Lower lobe of right lung (tissue), 2 donors: Measurements from ENCODE around the gene BCL11A. TPM values are rescaled to one million over a fixed set of nuclear protein-coding genes. Genes with fewer than 3 reads are reported as not detected.
A peak's percentile ranks its signal among the peaks of the same experiment; 100 is the strongest.
"Not testable (repeated sequence)": the region's sequence is repeated elsewhere in the genome, so short reads cannot be mapped to it uniquely, and the experiment has no call there.

ENCODE experiments used
- ATAC-seq, 2 donors: fragments of 200-7000 bp; cut with Tn5 transposase; one replicate each; pipeline ENCODE4 v1.9.1; 2020 to 2022; ENCODE audit warnings: mild to moderate bottlenecking in 2 of 2, moderate library complexity in 2 of 2
- DNase-seq: peaks from one replicate; pipeline ENCODE4 v3.0.0-alpha.2; 2020
- H3K27ac ChIP-seq: fragments of 200-600 bp; one replicate; pipeline ENCODE4 v1.8.0; 2022
- H3K27me3 ChIP-seq: fragments of 200-600 bp; one replicate; pipeline ENCODE4 v1.8.0; 2022; ENCODE audit warnings: low read depth
- H3K36me3 ChIP-seq: fragments of 200-600 bp; one replicate; pipeline ENCODE4 v1.8.0; 2022; ENCODE audit warnings: mild to moderate bottlenecking
- H3K4me1 ChIP-seq: fragments of 200-600 bp; one replicate; pipeline ENCODE4 v1.8.0; 2022
- H3K4me3 ChIP-seq: fragments of 200-600 bp; one replicate; pipeline ENCODE4 v1.8.0; 2022; ENCODE audit warnings: mild to moderate bottlenecking
- H3K9me3 ChIP-seq: fragments of 200-600 bp; one replicate; pipeline ENCODE4 v1.8.0; 2022
- CTCF ChIP-seq: fragments of 200-600 bp; IDR thresholded peaks from one replicate; pipeline ENCODE4 v1.8.0; 2022; ENCODE audit warnings: antibody characterized with exemption, mild to moderate bottlenecking
- intact Hi-C: fragments of 100-400 bp; cut with DNase I; formaldehyde crosslinking; loops from one replicate; pipeline ENCODE4 v1.11.0; 2022
- total RNA-seq: library from RNA; stranded (reverse); fragmentation: NEBNext Ultra II Directional; extraction: Animal tissue kit (Norgen Biotek cat#: 25700); gene quantifications from one replicate; pipeline ENCODE4 v1.2.1, GENCODE V29; 2021
- donor health status: DM: no; HTN: yes; CAD: no; lungs with severe emphysema.

BCL11A gene
- total RNA-seq, 1 donor from 2014 or later, result 9.7 TPM

- TF ChIP-seq CTCF, result no peak
- no peaks in the 10 kb centered on the region for H3K36me3 ChIP-seq
- H3K27ac ChIP-seq, result no peak overlapping the region
- H3K9me3 ChIP-seq, result no peaks in the 10 kb centered on the region
- intact Hi-C loops, result no loop called here
- no peak overlapping the region for H3K4me3 ChIP-seq
- H3K4me1 ChIP-seq, result no peaks in the 10 kb centered on the region
- DNase-seq (no peak), ATAC-seq (no peak)
- no peaks in the 10 kb centered on the region for H3K27me3 ChIP-seq
Measured at GRCh38 chr2:60422826-60423483, 130.5 kb downstream of the BCL11A start.

- H3K36me3 ChIP-seq, H3K4me3 ChIP-seq, H3K27me3 ChIP-seq, H3K9me3 ChIP-seq, DNase-seq, ATAC-seq, H3K4me1 ChIP-seq, intact Hi-C loops, H3K27ac ChIP-seq: not testable (repeated sequence)
Measured at GRCh38 chr2:60417210-60417609, 136.2 kb downstream of the BCL11A start.

- intact Hi-C loops, result no loop called here
- no peaks in the 10 kb centered on the region for H3K9me3 ChIP-seq
- H3K4me3 ChIP-seq, result no peak overlapping the region
- H3K27ac ChIP-seq, result no peak overlapping the region
- DNase-seq (no peak), ATAC-seq (peak; percentile 73 to 80)
- no peaks in the 10 kb centered on the region for H3K4me1 ChIP-seq
- TF ChIP-seq CTCF, result no peak
- no peaks in the 10 kb centered on the region for H3K36me3 ChIP-seq
- H3K27me3 ChIP-seq, result no peaks in the 10 kb centered on the region
Measured at GRCh38 chr2:60416221-60417008, 137.0 kb downstream of the BCL11A start.

- no peak for DNase-seq
- intact Hi-C loops, result no loop called here
- no peak overlapping the region for H3K4me3 ChIP-seq
- no peak for ATAC-seq
- H3K9me3 ChIP-seq, result no peaks in the 10 kb centered on the region
- H3K27ac ChIP-seq, result no peak overlapping the region
- no peaks in the 10 kb centered on the region for H3K36me3 ChIP-seq
- H3K4me1 ChIP-seq, result no peaks in the 10 kb centered on the region
- TF ChIP-seq CTCF, result no peak
- no peaks in the 10 kb centered on the region for H3K27me3 ChIP-seq
Measured at GRCh38 chr2:60415814-60416213, 137.6 kb downstream of the BCL11A start.

GRCh38 chr2:60414495-60415138, 138.8 kb downstream of the BCL11A start:
- TF ChIP-seq CTCF, result no peak
- Histone ChIP-seq H3K27me3 (no peaks in the 10 kb centered on the region), H3K9me3 (no peaks in the 10 kb centered on the region), H3K4me1 (no peaks in the 10 kb centered on the region), H3K4me3 (no peak overlapping the region), H3K27ac (no peak overlapping the region), H3K36me3 (no peaks in the 10 kb centered on the region)
- DNase-seq (no peak), ATAC-seq (no peak)
- intact Hi-C loops, result no loop called here

- no peaks in the 10 kb centered on the region for H3K36me3 ChIP-seq
- no peaks in the 10 kb centered on the region for H3K27me3 ChIP-seq
- H3K4me3 ChIP-seq, result no peak overlapping the region
- TF ChIP-seq CTCF, result no peak
- no peak for ATAC-seq
- H3K27ac ChIP-seq, result no peak overlapping the region
- no peak for DNase-seq
- H3K9me3 ChIP-seq, result no peaks in the 10 kb centered on the region
- no peaks in the 10 kb centered on the region for H3K4me1 ChIP-seq
- intact Hi-C loops, result no loop called here
Measured at GRCh38 chr2:60413814-60414168, 139.7 kb downstream of the BCL11A start.
